Peyer's patch (tissue), 4 donors: ENCODE measurements around the gene STAT2. TPM values are rescaled to one million over a fixed set of nuclear protein-coding genes. Genes with fewer than 3 reads are reported as not detected.
"Not testable (repeated sequence)": the region's sequence is repeated elsewhere in the genome, so short reads cannot be mapped to it uniquely, and the experiment has no call there.

Experiments
- DNase-seq, 3 donors: peaks; one replicate each; pipeline ENCODE4 v3.0.0-alpha.2; 2017 to 2019
- H3K27ac ChIP-seq, 4 donors: fragments of 200-600 bp; sonication (generic); one replicate each; pipeline ENCODE4 v1.5.1; 2016 to 2019
- H3K27me3 ChIP-seq, 2 donors: fragments of 200-600 bp; sonication (generic); one replicate each; pipeline ENCODE4 v1.5.1; 2019
- H3K36me3 ChIP-seq, 3 donors: fragments of 200-600 bp; sonication (generic); one replicate each; pipeline ENCODE4 v1.5.1; 2016 to 2019
- H3K4me1 ChIP-seq, 4 donors: fragments of 200-600 bp; sonication (generic); one replicate each; pipeline ENCODE4 v1.5.1; 2016 to 2019
- H3K4me3 ChIP-seq, 4 donors: fragments of 200-600 bp; sonication (generic); 1 replicate in 3 of 4; 2 replicates in 1 of 4; pipeline ENCODE4 v1.5.1; 2016 to 2019; ENCODE audit warnings: mild to moderate bottlenecking in 1 of 4
- H3K9me3 ChIP-seq, 4 donors: fragments of 200-600 bp; sonication (generic); one replicate each; pipeline ENCODE4 v1.5.1; 2016 to 2019; ENCODE audit warnings: mild to moderate bottlenecking in 1 of 4
- POLR2A ChIP-seq, 2 donors: fragments of 450-650 bp; IDR thresholded peaks; one replicate each; pipeline ENCODE4 v1.5.1; 2017; ENCODE audit warnings: antibody characterized with exemption in 2 of 2, mild to moderate bottlenecking in 2 of 2, moderate library complexity in 2 of 2
- total RNA-seq, 4 donors: library from RNA; depleted of rRNA; stranded (reverse); fragments of >200 nt; gene quantifications; one replicate each; pipeline ENCODE4 v1.1.0, GENCODE V29; 2016
- TF ChIP-seq, protein P1 (sequence below), 6 experiments: fragments of 450-650 bp in 4 of 6; fragments of 200-600 bp in 2 of 6; sonication (generic) in 1 of 6; IDR thresholded peaks; one replicate each; pipeline ENCODE4 v1.5.1; 2017 to 2019; ENCODE audit warnings: antibody characterized with exemption in 6 of 6, mild to moderate bottlenecking in 3 of 6, moderate library complexity in 1 of 6

Gene STAT2
- total RNA-seq, 4 donors from 2014 or later, result 100 to 355 (median 164) TPM

DNA sequence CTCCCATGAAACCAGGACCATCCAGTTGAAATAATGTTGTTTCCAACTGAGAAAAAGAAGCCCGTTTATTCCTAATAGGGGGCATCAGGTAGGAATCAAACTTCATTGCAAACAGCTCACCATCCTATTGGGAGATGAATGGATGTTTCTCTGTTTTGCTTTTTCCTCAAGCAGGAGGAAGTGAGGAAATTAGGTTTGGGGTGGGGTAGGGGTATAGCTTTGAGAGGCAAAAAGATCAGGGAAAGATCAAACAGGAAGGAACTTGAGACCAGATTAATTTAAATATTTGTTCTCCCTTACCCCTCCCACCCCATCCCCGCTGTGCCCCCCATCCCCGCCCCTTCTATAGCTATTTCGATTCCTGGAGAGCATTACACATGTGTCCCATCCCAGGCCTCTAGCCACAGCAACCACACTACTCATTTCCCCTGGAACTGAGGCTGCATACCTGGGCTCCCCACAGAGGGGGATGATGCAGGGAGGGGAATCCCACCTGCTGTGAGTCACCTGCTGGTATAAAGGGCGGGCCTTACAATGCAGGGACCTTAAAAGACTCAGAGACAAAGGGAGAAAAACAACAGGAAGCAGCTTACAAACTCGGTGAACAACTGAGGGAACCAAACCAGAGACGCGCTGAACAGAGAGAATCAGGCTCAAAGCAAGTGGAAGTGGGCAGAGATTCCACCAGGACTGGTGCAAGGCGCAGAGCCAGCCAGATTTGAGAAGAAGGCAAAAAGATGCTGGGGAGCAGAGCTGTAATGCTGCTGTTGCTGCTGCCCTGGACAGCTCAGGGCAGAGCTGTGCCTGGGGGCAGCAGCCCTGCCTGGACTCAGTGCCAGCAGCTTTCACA lies 21.4 kb downstream of the STAT2 start, which contains the start of gene IL23A:
TSS of gene IL23A (plus strand) at position 577 of the 850 bp plus-strand sequence. CDS start at position 738, 161 bp downstream.
- TF ChIP-seq POLR2A (IDR thresholded peaks at IDR 0.05), result no peak
- TF ChIP-seq, protein P1, sequence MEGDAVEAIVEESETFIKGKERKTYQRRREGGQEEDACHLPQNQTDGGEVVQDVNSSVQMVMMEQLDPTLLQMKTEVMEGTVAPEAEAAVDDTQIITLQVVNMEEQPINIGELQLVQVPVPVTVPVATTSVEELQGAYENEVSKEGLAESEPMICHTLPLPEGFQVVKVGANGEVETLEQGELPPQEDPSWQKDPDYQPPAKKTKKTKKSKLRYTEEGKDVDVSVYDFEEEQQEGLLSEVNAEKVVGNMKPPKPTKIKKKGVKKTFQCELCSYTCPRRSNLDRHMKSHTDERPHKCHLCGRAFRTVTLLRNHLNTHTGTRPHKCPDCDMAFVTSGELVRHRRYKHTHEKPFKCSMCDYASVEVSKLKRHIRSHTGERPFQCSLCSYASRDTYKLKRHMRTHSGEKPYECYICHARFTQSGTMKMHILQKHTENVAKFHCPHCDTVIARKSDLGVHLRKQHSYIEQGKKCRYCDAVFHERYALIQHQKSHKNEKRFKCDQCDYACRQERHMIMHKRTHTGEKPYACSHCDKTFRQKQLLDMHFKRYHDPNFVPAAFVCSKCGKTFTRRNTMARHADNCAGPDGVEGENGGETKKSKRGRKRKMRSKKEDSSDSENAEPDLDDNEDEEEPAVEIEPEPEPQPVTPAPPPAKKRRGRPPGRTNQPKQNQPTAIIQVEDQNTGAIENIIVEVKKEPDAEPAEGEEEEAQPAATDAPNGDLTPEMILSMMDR (IDR thresholded peaks at IDR 0.05), result no peak
- no peaks in the 10 kb centered on the region for H3K4me1 ChIP-seq
- DNase-seq, result peak in 2 of 3 donors; percentile 75
- H3K27ac ChIP-seq, result peak within 1 kb of the TSS; percentile 40 to 75 (median 72)
- peak within 1 kb of the TSS in 3 of 4 donors; percentile 2 to 26 (median 10) for H3K4me3 ChIP-seq
- no peaks in the 10 kb centered on the region for H3K27me3 ChIP-seq
- no peaks in the 10 kb centered on the region for H3K9me3 ChIP-seq
- peaks cover 0 to 14% (median 0%) of the 10 kb centered on the region in 3 donors for H3K36me3 ChIP-seq

DNA sequence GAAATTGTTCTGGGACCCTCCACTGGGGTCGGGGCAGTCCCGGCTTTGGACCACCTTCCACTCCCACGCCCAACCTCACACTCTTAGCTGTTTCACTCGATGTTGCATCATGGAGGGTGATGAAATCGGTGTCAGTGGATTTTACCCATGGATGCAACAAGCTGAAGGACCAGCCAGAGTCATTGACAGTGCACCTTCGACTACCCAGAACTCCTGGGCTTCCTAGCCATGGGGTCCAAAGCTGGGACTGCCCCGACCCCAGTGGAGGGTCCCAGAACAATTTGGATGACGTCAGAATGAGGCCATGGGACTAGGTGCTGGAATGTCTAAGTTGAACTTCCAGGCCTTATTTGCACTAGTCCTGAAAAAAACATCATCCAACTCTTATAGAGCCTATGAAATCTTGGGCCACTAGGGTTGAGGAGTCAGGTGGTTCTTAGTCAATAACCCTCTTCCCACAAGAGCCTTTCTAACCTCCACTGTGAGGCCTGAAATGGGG lies 22.1 kb downstream of the STAT2 start:
- Histone ChIP-seq H3K36me3 (peaks cover 0 to 7% (median 0%) of the 10 kb centered on the region in 3 donors), H3K9me3 (no peaks in the 10 kb centered on the region), H3K4me3 (no peak overlapping the region), H3K4me1 (peaks cover 0 to 5% (median 0%) of the 10 kb centered on the region in 4 donors), H3K27ac (peak overlapping the region; percentile 40 to 75 (median 72)), H3K27me3 (no peaks in the 10 kb centered on the region)
- TF ChIP-seq, protein P1 (IDR thresholded peaks at IDR 0.05), result no peak
- TF ChIP-seq POLR2A (IDR thresholded peaks at IDR 0.05), result no peak
- DNase-seq, result peak in 1 of 3 donors; percentile 5

DNA sequence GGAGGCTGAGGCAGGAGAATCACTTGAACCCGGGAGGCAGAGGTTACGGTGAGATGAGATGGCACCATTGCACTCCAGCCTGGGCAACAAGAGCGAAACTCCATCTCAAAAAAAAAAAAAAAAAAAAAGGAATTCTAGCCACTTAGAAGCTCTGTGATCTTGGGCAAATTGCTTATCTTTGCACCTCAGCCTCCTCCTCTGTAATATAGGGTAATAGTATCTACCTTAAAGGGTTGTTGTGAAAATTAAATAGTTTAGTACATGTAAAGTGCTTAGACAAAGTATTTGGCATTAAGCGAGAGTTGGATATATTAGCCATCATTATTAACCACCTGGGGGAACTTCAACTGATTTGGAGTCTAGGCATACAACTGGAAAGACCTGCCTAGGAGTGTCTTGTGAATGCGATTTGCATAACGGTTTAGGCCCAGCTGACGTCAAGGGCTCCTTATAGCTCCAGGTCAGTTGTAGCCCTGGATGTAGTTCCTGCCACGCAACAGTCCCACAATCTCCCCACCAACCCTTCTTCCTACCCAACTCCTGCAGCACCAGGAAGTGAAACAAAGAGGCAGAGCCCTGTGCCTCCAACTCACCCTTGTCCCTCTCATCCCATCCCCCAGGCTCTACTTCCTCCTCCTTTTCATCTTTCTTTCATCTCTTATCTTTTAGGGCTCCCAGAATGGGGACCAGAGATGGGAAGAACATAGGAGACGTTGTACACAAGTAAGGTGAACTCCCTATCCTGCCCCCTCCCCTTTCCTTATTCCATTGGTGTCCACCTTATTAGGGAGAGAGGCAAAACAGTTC lies 23.3 kb downstream of the STAT2 start:
- DNase-seq, result peak in 2 of 3 donors; percentile 29 to 30
- H3K36me3 ChIP-seq, result no peaks in the 10 kb centered on the region
- no peak overlapping the region for H3K27ac ChIP-seq
- H3K4me1 ChIP-seq, result peaks cover 0 to 7% (median 0%) of the 10 kb centered on the region in 4 donors
- TF ChIP-seq, protein P1 (IDR thresholded peaks at IDR 0.05), result no peak
- no peak for TF ChIP-seq POLR2A (IDR thresholded peaks at IDR 0.05)
- H3K9me3 ChIP-seq, result no peaks in the 10 kb centered on the region
- H3K27me3 ChIP-seq, result no peaks in the 10 kb centered on the region
- H3K4me3 ChIP-seq, result no peak overlapping the region

DNA sequence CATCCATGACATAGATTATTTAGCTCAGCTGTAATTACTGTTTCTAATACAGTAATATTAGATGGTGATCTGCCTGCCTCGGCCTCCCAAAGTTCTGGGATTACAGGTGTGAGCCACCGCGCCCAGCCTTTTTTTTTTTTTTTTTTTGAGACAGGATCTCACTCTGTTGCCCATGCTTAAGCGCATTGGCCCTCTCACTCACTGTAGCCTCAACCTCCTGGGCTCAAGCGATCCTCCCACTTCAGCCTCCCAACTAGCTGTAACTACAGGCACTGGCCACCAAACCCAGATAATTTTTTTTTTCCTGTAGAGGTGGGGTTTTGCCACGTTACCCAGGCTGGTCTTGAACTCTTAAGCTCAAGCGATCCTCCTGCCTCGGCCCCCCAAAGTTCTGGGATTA lies 24.4 kb downstream of the STAT2 start:
- H3K4me1 ChIP-seq, DNase-seq, H3K4me3 ChIP-seq, H3K36me3 ChIP-seq, H3K27me3 ChIP-seq, H3K9me3 ChIP-seq, H3K27ac ChIP-seq: not testable (repeated sequence)

DNA sequence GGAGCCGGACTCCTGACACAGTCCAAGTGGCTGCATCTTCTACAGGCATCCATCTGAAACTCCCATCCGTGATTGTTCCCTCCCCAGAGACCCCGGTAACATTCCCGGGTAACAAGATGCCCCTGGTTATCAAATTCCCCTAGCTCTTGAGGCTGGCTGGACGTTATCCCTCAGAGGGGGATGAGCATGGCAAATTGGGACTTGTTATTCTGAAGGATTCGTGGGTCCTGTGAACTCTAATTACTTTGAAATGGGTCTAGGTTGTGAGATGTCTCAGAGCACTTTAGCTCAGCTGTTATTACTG lies 25.5 kb downstream of the STAT2 start:
- H3K27ac ChIP-seq, result peak overlapping the region; percentile 91 to 95 (median 94)
- peak overlapping the region; percentile 53 to 72 (median 66) for H3K4me3 ChIP-seq
- peaks cover 0 to 7% (median 0%) of the 10 kb centered on the region in 4 donors for H3K4me1 ChIP-seq
- DNase-seq, result no peak
- TF ChIP-seq, protein P1 (IDR thresholded peaks at IDR 0.05), result no peak
- no peak for TF ChIP-seq POLR2A (IDR thresholded peaks at IDR 0.05)
- no peaks in the 10 kb centered on the region for H3K27me3 ChIP-seq
- H3K9me3 ChIP-seq, result no peaks in the 10 kb centered on the region
- H3K36me3 ChIP-seq, result no peaks in the 10 kb centered on the region
